ENCODE data around the gene GALNTL6. TPM values are rescaled to one million over a fixed set of nuclear protein-coding genes. Genes with fewer than 3 reads are reported as not detected.

The GALNTL6 gene
- polyA plus RNA-seq, 1 donor from 2014 or later: 14.9 TPM

DNA sequence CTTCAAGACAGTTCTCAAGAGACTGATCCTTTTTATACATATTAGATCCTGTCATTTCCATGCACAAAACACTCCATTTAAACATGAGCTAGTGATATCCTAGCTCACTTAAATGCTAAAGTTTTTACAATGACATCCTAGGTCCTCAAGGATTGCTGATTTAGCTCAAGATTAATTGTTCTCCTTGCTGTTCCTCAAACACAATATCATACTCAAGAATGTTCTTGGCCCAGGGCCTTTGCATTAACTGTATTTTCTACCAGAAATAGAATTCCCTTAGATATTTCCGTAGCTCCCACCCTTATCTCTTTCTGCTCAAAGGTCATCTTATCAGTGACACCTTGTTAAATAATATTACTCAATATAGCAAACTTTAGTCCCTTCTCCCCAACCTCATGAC lies 270.1 kb downstream of the GALNTL6 start:
- Histone ChIP-seq H4K20me1 (ENCODE audit: insufficient read depth) (no peaks in the 10 kb centered on the region), H3K27ac (ENCODE audit: low read length) (no peak overlapping the region), H3F3A (ENCODE audit: insufficient read depth, low read length, poor library complexity, severe bottlenecking) (no peaks in the 10 kb centered on the region), H3K4me2 (ENCODE audit: low read length) (no peak overlapping the region), H2AFZ (ENCODE audit: low read depth, low read length) (no peak overlapping the region), H3K9me2 (ENCODE audit: insufficient read depth, low read length) (no peaks in the 10 kb centered on the region), H3K36me3 (ENCODE audit: insufficient read depth, low read length) (no peaks in the 10 kb centered on the region), H3K9ac (ENCODE audit: low read length) (no peak overlapping the region), H3K9me3 (ENCODE audit: low read length) (no peaks in the 10 kb centered on the region), H3K27me3 (ENCODE audit: insufficient read depth, low read depth, low read length) (no peaks in the 10 kb centered on the region), H3K79me2 (replicated peaks; ENCODE audit: insufficient read depth, low read length) (no peaks in the 10 kb centered on the region), H3K4me3 (ENCODE audit: low read length) (no peak overlapping the region)
- TF ChIP-seq EP300 (conservative IDR thresholded peaks at IDR 0.05; ENCODE audit: poor library complexity, severe bottlenecking) (peak; percentile 39), POLR2AphosphoS5 (IDR thresholded peaks at IDR 0.05) (peak; percentile 31)
- TF ChIP-seq, protein P1, sequence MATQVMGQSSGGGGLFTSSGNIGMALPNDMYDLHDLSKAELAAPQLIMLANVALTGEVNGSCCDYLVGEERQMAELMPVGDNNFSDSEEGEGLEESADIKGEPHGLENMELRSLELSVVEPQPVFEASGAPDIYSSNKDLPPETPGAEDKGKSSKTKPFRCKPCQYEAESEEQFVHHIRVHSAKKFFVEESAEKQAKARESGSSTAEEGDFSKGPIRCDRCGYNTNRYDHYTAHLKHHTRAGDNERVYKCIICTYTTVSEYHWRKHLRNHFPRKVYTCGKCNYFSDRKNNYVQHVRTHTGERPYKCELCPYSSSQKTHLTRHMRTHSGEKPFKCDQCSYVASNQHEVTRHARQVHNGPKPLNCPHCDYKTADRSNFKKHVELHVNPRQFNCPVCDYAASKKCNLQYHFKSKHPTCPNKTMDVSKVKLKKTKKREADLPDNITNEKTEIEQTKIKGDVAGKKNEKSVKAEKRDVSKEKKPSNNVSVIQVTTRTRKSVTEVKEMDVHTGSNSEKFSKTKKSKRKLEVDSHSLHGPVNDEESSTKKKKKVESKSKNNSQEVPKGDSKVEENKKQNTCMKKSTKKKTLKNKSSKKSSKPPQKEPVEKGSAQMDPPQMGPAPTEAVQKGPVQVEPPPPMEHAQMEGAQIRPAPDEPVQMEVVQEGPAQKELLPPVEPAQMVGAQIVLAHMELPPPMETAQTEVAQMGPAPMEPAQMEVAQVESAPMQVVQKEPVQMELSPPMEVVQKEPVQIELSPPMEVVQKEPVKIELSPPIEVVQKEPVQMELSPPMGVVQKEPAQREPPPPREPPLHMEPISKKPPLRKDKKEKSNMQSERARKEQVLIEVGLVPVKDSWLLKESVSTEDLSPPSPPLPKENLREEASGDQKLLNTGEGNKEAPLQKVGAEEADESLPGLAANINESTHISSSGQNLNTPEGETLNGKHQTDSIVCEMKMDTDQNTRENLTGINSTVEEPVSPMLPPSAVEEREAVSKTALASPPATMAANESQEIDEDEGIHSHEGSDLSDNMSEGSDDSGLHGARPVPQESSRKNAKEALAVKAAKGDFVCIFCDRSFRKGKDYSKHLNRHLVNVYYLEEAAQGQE (IDR thresholded peaks at IDR 0.05; ENCODE audit: borderline replicate concordance): no peak

DNA sequence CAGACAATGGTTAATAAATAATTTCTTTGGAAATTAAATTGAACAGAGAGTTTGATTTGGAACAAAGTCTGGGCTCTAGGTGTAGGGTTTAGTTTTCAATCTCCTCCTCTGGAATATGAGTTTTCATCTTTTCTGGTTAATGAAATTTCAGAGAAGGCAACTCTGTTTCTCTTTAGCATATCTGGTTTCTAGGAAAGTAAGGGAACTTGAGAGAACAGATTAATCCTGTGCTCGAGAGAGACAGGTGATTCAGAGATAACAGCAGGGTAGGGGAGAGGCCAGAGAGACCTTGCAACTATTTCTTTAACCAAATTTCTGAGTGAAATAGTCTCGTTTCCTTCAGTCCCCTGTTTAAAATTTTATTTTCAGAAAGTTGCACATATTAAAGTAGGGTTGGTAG lies 275.4 kb downstream of the GALNTL6 start:
- no peak overlapping the region for H2AFZ ChIP-seq (ENCODE audit: low read depth, low read length)
- no peak overlapping the region for H3K27ac ChIP-seq (ENCODE audit: low read length)
- no peaks in the 10 kb centered on the region for H4K20me1 ChIP-seq (ENCODE audit: insufficient read depth)
- H3K9ac ChIP-seq (ENCODE audit: low read length): no peak overlapping the region
- no peaks in the 10 kb centered on the region for H3K79me2 ChIP-seq (replicated peaks; ENCODE audit: insufficient read depth, low read length)
- H3F3A ChIP-seq (ENCODE audit: insufficient read depth, low read length, poor library complexity, severe bottlenecking): no peaks in the 10 kb centered on the region
- H3K9me2 ChIP-seq (ENCODE audit: insufficient read depth, low read length): no peaks in the 10 kb centered on the region
- TF ChIP-seq, protein P2, sequence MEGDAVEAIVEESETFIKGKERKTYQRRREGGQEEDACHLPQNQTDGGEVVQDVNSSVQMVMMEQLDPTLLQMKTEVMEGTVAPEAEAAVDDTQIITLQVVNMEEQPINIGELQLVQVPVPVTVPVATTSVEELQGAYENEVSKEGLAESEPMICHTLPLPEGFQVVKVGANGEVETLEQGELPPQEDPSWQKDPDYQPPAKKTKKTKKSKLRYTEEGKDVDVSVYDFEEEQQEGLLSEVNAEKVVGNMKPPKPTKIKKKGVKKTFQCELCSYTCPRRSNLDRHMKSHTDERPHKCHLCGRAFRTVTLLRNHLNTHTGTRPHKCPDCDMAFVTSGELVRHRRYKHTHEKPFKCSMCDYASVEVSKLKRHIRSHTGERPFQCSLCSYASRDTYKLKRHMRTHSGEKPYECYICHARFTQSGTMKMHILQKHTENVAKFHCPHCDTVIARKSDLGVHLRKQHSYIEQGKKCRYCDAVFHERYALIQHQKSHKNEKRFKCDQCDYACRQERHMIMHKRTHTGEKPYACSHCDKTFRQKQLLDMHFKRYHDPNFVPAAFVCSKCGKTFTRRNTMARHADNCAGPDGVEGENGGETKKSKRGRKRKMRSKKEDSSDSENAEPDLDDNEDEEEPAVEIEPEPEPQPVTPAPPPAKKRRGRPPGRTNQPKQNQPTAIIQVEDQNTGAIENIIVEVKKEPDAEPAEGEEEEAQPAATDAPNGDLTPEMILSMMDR (IDR thresholded peaks at IDR 0.05; ENCODE audit: poor library complexity, severe bottlenecking): no peak
- TF ChIP-seq SMC3 (conservative IDR thresholded peaks at IDR 0.05; ENCODE audit: poor library complexity): no peak
- TF ChIP-seq TAF1 (IDR thresholded peaks at IDR 0.05; ENCODE audit: low read depth): no peak
- TF ChIP-seq POLR2AphosphoS5 (IDR thresholded peaks at IDR 0.05): no peak
- TF ChIP-seq RAD21 (conservative IDR thresholded peaks at IDR 0.05): no peak
- no peak for TF ChIP-seq EP300 (conservative IDR thresholded peaks at IDR 0.05; ENCODE audit: poor library complexity, severe bottlenecking)
- TF ChIP-seq EZH2 (IDR thresholded peaks at IDR 0.05; ENCODE audit: borderline replicate concordance, insufficient read depth, low read length, poor library complexity, severe bottlenecking): no peak
- no peak for TF ChIP-seq MXI1 (conservative IDR thresholded peaks at IDR 0.05; ENCODE audit: poor library complexity, severe bottlenecking)
- TF ChIP-seq, protein P1 (IDR thresholded peaks at IDR 0.05; ENCODE audit: borderline replicate concordance): no peak
- H3K4me2 ChIP-seq (ENCODE audit: low read length): no peak overlapping the region
- no peak overlapping the region for H3K4me3 ChIP-seq (ENCODE audit: low read length)
- no peaks in the 10 kb centered on the region for H3K27me3 ChIP-seq (ENCODE audit: insufficient read depth, low read depth, low read length)
- H3K36me3 ChIP-seq (ENCODE audit: insufficient read depth, low read length): no peaks in the 10 kb centered on the region
- no peaks in the 10 kb centered on the region for H3K9me3 ChIP-seq (ENCODE audit: low read length)
